HG03175 (cell line): ENCODE data around the gene CCDC15.
"Not testable (repeated sequence)": the region's sequence is repeated elsewhere in the genome, so short reads cannot be mapped to it uniquely, and the experiment has no call there.

ENCODE experiments used
- ATAC-seq: cut with Tn5 transposase; IDR thresholded peaks from one replicate; pipeline ENCODE4 v1.9.1; 2021; ENCODE audit warnings: mild to moderate bottlenecking, moderate library complexity; ENCODE audit not compliant: unreplicated experiment

CCDC15 gene

GRCh38 chr11:125079878-125080530, 126.0 kb downstream of the CCDC15 start:
- no peak for ATAC-seq

GRCh38 chr11:125080531-125080911, 126.5 kb downstream of the CCDC15 start:
- ATAC-seq = no peak

- no peak for ATAC-seq
Observed at GRCh38 chr11:125081098-125081798, 127.2 kb downstream of the CCDC15 start.

GRCh38 chr11:125082040-125082439, 128.0 kb downstream of the CCDC15 start:
- no peak for ATAC-seq

GRCh38 chr11:125082611-125083311, 128.8 kb downstream of the CCDC15 start:
- no peak for ATAC-seq

GRCh38 chr11:125083312-125084056, 129.5 kb downstream of the CCDC15 start:
- ATAC-seq = no peak

- ATAC-seq = no peak
Observed at GRCh38 chr11:125084057-125084416, 130.0 kb downstream of the CCDC15 start.

GRCh38 chr11:125084761-125085231, 130.8 kb downstream of the CCDC15 start:
- ATAC-seq = no peak

GRCh38 chr11:125085301-125086081, 131.5 kb downstream of the CCDC15 start:
- no peak for ATAC-seq

- ATAC-seq = no peak
Observed at GRCh38 chr11:125086633-125087296, 132.8 kb downstream of the CCDC15 start.

GRCh38 chr11:125088123-125088522, 134.1 kb downstream of the CCDC15 start:
- no peak for ATAC-seq

GRCh38 chr11:125088576-125089455, 134.8 kb downstream of the CCDC15 start:
- ATAC-seq = no peak

- not testable (repeated sequence) for ATAC-seq
Observed at GRCh38 chr11:125089481-125089880, 135.5 kb downstream of the CCDC15 start.

- ATAC-seq = not testable (repeated sequence)
Observed at GRCh38 chr11:125090151-125090550, 136.1 kb downstream of the CCDC15 start.

GRCh38 chr11:125090816-125091215, 136.8 kb downstream of the CCDC15 start:
- no peak for ATAC-seq
